ENCODE results near the gene BCORL1.

DNA sequence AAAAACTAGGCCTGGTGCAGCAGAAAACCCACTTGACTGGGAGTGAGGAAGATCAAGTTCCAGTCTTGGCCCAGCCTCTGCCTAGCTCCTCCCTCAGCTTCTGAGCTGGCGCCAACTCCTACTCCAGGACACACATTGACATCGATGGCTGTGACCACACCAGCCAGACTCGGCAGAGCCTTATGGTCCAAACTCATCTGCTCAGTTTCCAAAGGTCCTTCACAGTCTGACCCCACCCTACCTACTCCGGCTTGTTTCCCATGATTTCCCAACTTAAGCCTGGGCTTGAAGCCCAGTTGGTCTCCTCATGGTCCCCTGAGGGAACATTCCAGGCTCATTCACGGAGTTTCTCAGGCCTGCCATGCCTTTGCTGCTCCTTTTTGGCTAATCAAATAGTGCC lies 117.7 kb downstream of the BCORL1 start:
- TF ChIP-seq, protein P1, sequence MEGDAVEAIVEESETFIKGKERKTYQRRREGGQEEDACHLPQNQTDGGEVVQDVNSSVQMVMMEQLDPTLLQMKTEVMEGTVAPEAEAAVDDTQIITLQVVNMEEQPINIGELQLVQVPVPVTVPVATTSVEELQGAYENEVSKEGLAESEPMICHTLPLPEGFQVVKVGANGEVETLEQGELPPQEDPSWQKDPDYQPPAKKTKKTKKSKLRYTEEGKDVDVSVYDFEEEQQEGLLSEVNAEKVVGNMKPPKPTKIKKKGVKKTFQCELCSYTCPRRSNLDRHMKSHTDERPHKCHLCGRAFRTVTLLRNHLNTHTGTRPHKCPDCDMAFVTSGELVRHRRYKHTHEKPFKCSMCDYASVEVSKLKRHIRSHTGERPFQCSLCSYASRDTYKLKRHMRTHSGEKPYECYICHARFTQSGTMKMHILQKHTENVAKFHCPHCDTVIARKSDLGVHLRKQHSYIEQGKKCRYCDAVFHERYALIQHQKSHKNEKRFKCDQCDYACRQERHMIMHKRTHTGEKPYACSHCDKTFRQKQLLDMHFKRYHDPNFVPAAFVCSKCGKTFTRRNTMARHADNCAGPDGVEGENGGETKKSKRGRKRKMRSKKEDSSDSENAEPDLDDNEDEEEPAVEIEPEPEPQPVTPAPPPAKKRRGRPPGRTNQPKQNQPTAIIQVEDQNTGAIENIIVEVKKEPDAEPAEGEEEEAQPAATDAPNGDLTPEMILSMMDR (IDR thresholded peaks at IDR 0.05; ENCODE audit: insufficient read depth, low read depth, low read length), result no peak
- TF ChIP-seq EZH2 (IDR thresholded peaks at IDR 0.05; ENCODE audit: insufficient read depth, low read length), result no peak

Measured in astrocyte (in vitro differentiated cells and primary cell).